HG02759 (cell line): ENCODE measurements around the gene PSMD13.
"Not testable (repeated sequence)": the region's sequence is repeated elsewhere in the genome, so short reads cannot be mapped to it uniquely, and the experiment has no call there.

ENCODE experiments used
- ATAC-seq: cut with Tn5 transposase; IDR thresholded peaks from one replicate; pipeline ENCODE4 v1.9.1; 2021; ENCODE audit warnings: mild to moderate bottlenecking, moderate library complexity; ENCODE audit not compliant: unreplicated experiment

Gene PSMD13

GRCh38 chr11:216081-216974 is 20.4 kb upstream of the PSMD13 start:
- ATAC-seq = no peak

- no peak for ATAC-seq
These were observed 19.1 kb upstream of the PSMD13 start for GRCh38 chr11:217704-218103.

- ATAC-seq = no peak
These were observed 17.8 kb upstream of the PSMD13 start for GRCh38 chr11:218815-219593.

GRCh38 chr11:220641-221215 is 16.0 kb upstream of the PSMD13 start:
- ATAC-seq = not testable (repeated sequence)

GRCh38 chr11:221539-221938 is 15.2 kb upstream of the PSMD13 start:
- ATAC-seq = no peak

GRCh38 chr11:221998-222789 is 14.6 kb upstream of the PSMD13 start:
- no peak for ATAC-seq

- no peak for ATAC-seq
These were observed 13.6 kb upstream of the PSMD13 start for GRCh38 chr11:223026-223789.

GRCh38 chr11:223884-224283 is 12.9 kb upstream of the PSMD13 start:
- no peak for ATAC-seq

GRCh38 chr11:224424-224823 is 12.4 kb upstream of the PSMD13 start:
- ATAC-seq = no peak

- no peak for ATAC-seq
These were observed 10.9 kb upstream of the PSMD13 start for GRCh38 chr11:225734-226453.

- ATAC-seq = no peak
These were observed 8.9 kb upstream of the PSMD13 start for GRCh38 chr11:227824-228379.

- no peak for ATAC-seq
These were observed 6.3 kb upstream of the PSMD13 start for GRCh38 chr11:230431-230830.

GRCh38 chr11:232783-233565 is 3.8 kb upstream of the PSMD13 start:
- no peak for ATAC-seq

- no peak for ATAC-seq
These were observed 1.6 kb upstream of the PSMD13 start for GRCh38 chr11:235180-235579.

GRCh38 chr11:235609-235996 is 1.2 kb upstream of the PSMD13 start:
- ATAC-seq = no peak

- peak; percentile 75 for ATAC-seq
These were observed 591 bp upstream of the PSMD13 start, which contains the start of gene SIRT3 for GRCh38 chr11:235997-236773. SIRT3 (minus strand) TSS chr11:236342; CDS start chr11:236328, 14 bp downstream.

- not testable (repeated sequence) for ATAC-seq
These were observed 1.6 kb downstream of the PSMD13 start for GRCh38 chr11:238346-238745.

- ATAC-seq = no peak
These were observed 3.5 kb downstream of the PSMD13 start for GRCh38 chr11:240315-240714.
